GM15510 (cell line): ENCODE measurements around the gene RAVER2.

ENCODE experiments used
- POLR2A ChIP-seq: IDR thresholded peaks from 3 replicates; pipeline ENCODE4 v1.6.1; 2011; ENCODE audit warnings: borderline replicate concordance; ENCODE audit not compliant: insufficient read length; ENCODE audit errors: extremely low read depth

The RAVER2 gene

GRCh38 chr1:64744492-64745180, at the start of gene RAVER2:
RAVER2 (plus strand) TSS chr1:64745075; CDS start chr1:64745173, 98 bp downstream.
- TF ChIP-seq POLR2A: no peak

GRCh38 chr1:64696879-64697278, 48.0 kb upstream of the RAVER2 start:
- TF ChIP-seq POLR2A: no peak

- no peak for TF ChIP-seq POLR2A
Observed at GRCh38 chr1:64699327-64699726, 45.5 kb upstream of the RAVER2 start.

- no peak for TF ChIP-seq POLR2A
Observed at GRCh38 chr1:64701071-64701470, 43.8 kb upstream of the RAVER2 start.

- no peak for TF ChIP-seq POLR2A
Observed at GRCh38 chr1:64701886-64702285, 43.0 kb upstream of the RAVER2 start.

GRCh38 chr1:64703600-64703999, 41.3 kb upstream of the RAVER2 start:
- TF ChIP-seq POLR2A: no peak

- TF ChIP-seq POLR2A: no peak
Observed at GRCh38 chr1:64705591-64705990, 39.3 kb upstream of the RAVER2 start.

- TF ChIP-seq POLR2A: no peak
Observed at GRCh38 chr1:64711266-64711665, 33.6 kb upstream of the RAVER2 start.

GRCh38 chr1:64712049-64712448, 32.8 kb upstream of the RAVER2 start:
- TF ChIP-seq POLR2A: no peak

- TF ChIP-seq POLR2A: no peak
Observed at GRCh38 chr1:64715186-64715585, 29.7 kb upstream of the RAVER2 start.

GRCh38 chr1:64721135-64721534, 23.7 kb upstream of the RAVER2 start:
- TF ChIP-seq POLR2A: no peak

GRCh38 chr1:64721576-64722145, 23.2 kb upstream of the RAVER2 start:
- no peak for TF ChIP-seq POLR2A

- no peak for TF ChIP-seq POLR2A
Observed at GRCh38 chr1:64727861-64728260, 17.0 kb upstream of the RAVER2 start.

GRCh38 chr1:64733581-64734286, 11.1 kb upstream of the RAVER2 start:
- TF ChIP-seq POLR2A: no peak

GRCh38 chr1:64734287-64734652, 10.6 kb upstream of the RAVER2 start:
- no peak for TF ChIP-seq POLR2A
